Activated naive CD8-positive, alpha-beta T cell treated with anti-CD3 and anti-CD28 coated beads for 36 hours (primary cell): ENCODE measurements around the gene STK40. TPM values are rescaled to one million over a fixed set of nuclear protein-coding genes. Genes with fewer than 3 reads are reported as not detected.

Experiments used
- DNase-seq: peaks from one replicate; pipeline ENCODE4 v3.0.0; 2021
- H3K27ac Mint-ChIP-seq: one replicate; pipeline ENCODE4 v1.8.0; 2022; ENCODE audit warnings: mild to moderate bottlenecking, moderate library complexity, mixed read lengths
- H3K27me3 Mint-ChIP-seq: one replicate; pipeline ENCODE4 v1.8.0; 2022; ENCODE audit warnings: mild to moderate bottlenecking, mixed read lengths
- H3K36me3 Mint-ChIP-seq: one replicate; pipeline ENCODE4 v1.8.0; 2021; ENCODE audit warnings: mild to moderate bottlenecking, mixed read lengths
- H3K4me1 Mint-ChIP-seq: one replicate; pipeline ENCODE4 v1.8.0; 2021; ENCODE audit warnings: mixed read lengths
- H3K4me3 Mint-ChIP-seq: one replicate; pipeline ENCODE4 v1.8.0; 2022; ENCODE audit warnings: mild to moderate bottlenecking, moderate library complexity, mixed read lengths
- H3K9me3 Mint-ChIP-seq: one replicate; pipeline ENCODE4 v1.8.0; 2022; ENCODE audit warnings: mixed read lengths
- total RNA-seq, 2 experiments: library from RNA; stranded (reverse); gene quantifications; one replicate each; pipeline ENCODE4 v1.2.3, GENCODE V29; 2021

The STK40 gene
- total RNA-seq, 2 experiments from 2014 or later: 43.1 to 51.5 TPM

GRCh38 chr1:36346741-36347370, 38.9 kb downstream of the STK40 start:
- Mint-ChIP-seq H3K27ac (peak overlapping the region; percentile 14), H3K36me3 (peaks cover 8% of the 10 kb centered on the region), H3K4me1 (peaks cover 28% of the 10 kb centered on the region), H3K27me3 (no peaks in the 10 kb centered on the region), H3K4me3 (no peak overlapping the region), H3K9me3 (no peaks in the 10 kb centered on the region)
- no peak for DNase-seq

- DNase-seq: no peak
- peaks cover 10% of the 10 kb centered on the region for H3K36me3 Mint-ChIP-seq
- H3K27ac Mint-ChIP-seq: no peak overlapping the region
- H3K9me3 Mint-ChIP-seq: no peaks in the 10 kb centered on the region
- peaks cover 13% of the 10 kb centered on the region for H3K4me1 Mint-ChIP-seq
- H3K27me3 Mint-ChIP-seq: no peaks in the 10 kb centered on the region
- no peak overlapping the region for H3K4me3 Mint-ChIP-seq
Observed at GRCh38 chr1:36345353-36345752, 40.4 kb downstream of the STK40 start.

- Mint-ChIP-seq H3K27me3 (no peaks in the 10 kb centered on the region), H3K9me3 (no peaks in the 10 kb centered on the region), H3K4me1 (peaks cover 9% of the 10 kb centered on the region), H3K4me3 (no peak overlapping the region), H3K36me3 (peaks cover 11% of the 10 kb centered on the region), H3K27ac (no peak overlapping the region)
- no peak for DNase-seq
Observed at GRCh38 chr1:36344395-36344680, 41.4 kb downstream of the STK40 start.

- Mint-ChIP-seq H3K36me3 (peaks cover 11% of the 10 kb centered on the region), H3K27ac (no peak overlapping the region)
Observed at GRCh38 chr1:36343651-36344394, 41.9 kb downstream of the STK40 start.

GRCh38 chr1:36342426-36343185, 43.1 kb downstream of the STK40 start:
- no peaks in the 10 kb centered on the region for H3K9me3 Mint-ChIP-seq
- peaks cover 7% of the 10 kb centered on the region for H3K36me3 Mint-ChIP-seq
- H3K27me3 Mint-ChIP-seq: no peaks in the 10 kb centered on the region
- peaks cover 6% of the 10 kb centered on the region for H3K4me1 Mint-ChIP-seq
- DNase-seq: peak; percentile 55
- H3K4me3 Mint-ChIP-seq: no peak overlapping the region
- H3K27ac Mint-ChIP-seq: no peak overlapping the region

More at GRCh38 chr1:36343651-36344394, 41.9 kb downstream of the STK40 start:
- Mint-ChIP-seq H3K9me3 (no peaks in the 10 kb centered on the region), H3K4me3 (no peak overlapping the region), H3K27me3 (no peaks in the 10 kb centered on the region), H3K4me1 (peaks cover 6% of the 10 kb centered on the region)
- no peak for DNase-seq

DNA sequence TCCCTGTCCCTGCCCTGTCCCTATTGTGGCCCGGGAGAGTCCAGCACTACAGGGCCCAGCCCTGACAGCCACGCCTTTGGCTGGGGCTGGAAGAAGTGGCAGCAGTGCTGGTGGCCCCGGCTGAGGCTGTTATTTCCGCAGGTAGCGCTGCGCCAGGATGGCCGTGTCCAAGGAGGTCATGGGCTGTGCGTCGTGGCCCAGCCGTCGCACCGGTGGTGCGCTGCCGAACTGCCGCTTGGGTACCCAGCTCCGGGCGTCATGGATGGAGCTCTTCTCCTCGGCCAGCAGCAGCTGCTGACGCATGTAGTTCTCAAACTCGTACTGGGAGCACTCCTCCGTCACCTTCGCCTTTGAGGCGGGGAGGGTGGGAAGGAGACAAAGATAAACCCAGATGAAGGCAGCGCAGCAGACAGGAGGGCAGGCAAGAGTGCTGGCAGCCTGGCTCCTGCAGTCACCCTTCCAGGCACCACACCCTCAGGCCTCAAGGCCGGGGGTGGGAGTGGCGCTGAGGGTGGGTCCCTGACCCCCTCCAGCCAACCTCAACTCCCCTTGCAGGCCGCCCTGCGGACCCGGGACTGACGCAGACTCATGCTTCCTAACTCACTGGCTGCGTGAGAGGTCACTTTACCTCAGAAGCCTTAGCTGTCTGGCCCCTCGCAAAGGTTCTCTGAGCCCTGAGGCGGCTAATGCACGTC, 44.0 kb downstream of the STK40 start:
- no peak for DNase-seq
- H3K36me3 Mint-ChIP-seq: peaks cover 2% of the 10 kb centered on the region
- H3K4me3 Mint-ChIP-seq: no peak overlapping the region

GRCh38 chr1:36339615-36340014, 46.1 kb downstream of the STK40 start:
- no peak overlapping the region for H3K4me3 Mint-ChIP-seq
- H3K27ac Mint-ChIP-seq: no peak overlapping the region
- no peaks in the 10 kb centered on the region for H3K27me3 Mint-ChIP-seq
- DNase-seq: no peak
- peaks cover 2% of the 10 kb centered on the region for H3K36me3 Mint-ChIP-seq
- H3K4me1 Mint-ChIP-seq: peaks cover 6% of the 10 kb centered on the region
- H3K9me3 Mint-ChIP-seq: no peaks in the 10 kb centered on the region

More for the DNA sequence above, 44.0 kb downstream of the STK40 start:
- Mint-ChIP-seq H3K27me3 (no peaks in the 10 kb centered on the region), H3K4me1 (peaks cover 6% of the 10 kb centered on the region), H3K9me3 (no peaks in the 10 kb centered on the region), H3K27ac (no peak overlapping the region)

DNA sequence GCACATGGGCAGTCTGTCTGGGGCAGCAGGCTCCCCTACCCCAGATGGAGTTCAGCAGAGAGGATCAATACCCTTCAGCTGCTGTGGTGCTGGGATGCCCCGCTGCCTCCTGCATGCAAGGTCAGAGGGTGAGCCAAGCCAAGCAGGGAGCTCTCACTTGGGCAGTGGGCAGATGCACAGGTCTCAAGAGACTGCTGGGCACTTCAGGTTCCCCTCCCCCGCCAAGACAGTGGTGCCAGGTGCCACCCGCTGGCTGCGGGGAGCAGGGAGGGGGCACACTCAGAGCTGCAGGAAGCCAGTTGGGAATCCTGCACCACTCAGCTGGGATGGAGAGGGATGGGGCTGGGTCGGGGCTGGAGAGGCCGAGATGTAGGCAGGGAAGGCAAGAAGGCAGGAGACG, 46.5 kb downstream of the STK40 start:
- no peak for DNase-seq
- peaks cover 2% of the 10 kb centered on the region for H3K36me3 Mint-ChIP-seq
- H3K4me3 Mint-ChIP-seq: no peak overlapping the region
- no peaks in the 10 kb centered on the region for H3K9me3 Mint-ChIP-seq
- no peaks in the 10 kb centered on the region for H3K27me3 Mint-ChIP-seq
- peaks cover 6% of the 10 kb centered on the region for H3K4me1 Mint-ChIP-seq
- no peak overlapping the region for H3K27ac Mint-ChIP-seq

DNA sequence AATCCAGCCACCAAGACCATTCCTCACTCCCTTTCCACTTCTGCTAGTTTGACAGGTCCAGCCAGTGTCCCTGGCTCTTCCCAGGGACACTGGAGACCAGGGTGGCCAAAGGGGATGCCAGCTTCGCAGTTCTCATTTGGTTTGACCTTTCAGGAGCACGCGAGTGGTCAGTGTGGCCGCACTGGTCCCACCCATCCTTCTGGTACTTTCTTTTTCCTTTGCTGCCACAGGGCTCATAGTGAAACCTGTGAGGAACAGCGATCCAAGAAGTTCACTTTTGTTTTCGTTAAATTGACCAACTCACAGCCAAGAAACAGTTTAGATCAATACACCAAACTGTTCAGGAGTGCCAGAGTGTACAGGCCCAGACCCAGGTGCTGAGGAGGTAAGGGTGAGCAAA, 47.9 kb downstream of the STK40 start:
- Mint-ChIP-seq H3K27ac (no peak overlapping the region), H3K27me3 (no peaks in the 10 kb centered on the region), H3K4me1 (peaks cover 1% of the 10 kb centered on the region), H3K4me3 (no peak overlapping the region), H3K9me3 (no peaks in the 10 kb centered on the region), H3K36me3 (peaks cover 2% of the 10 kb centered on the region)
- DNase-seq: no peak

- H3K36me3 Mint-ChIP-seq: no peaks in the 10 kb centered on the region
- H3K27ac Mint-ChIP-seq: no peak overlapping the region
- no peaks in the 10 kb centered on the region for H3K4me1 Mint-ChIP-seq
- H3K27me3 Mint-ChIP-seq: peaks cover 15% of the 10 kb centered on the region
- DNase-seq: no peak
- no peak overlapping the region for H3K4me3 Mint-ChIP-seq
- H3K9me3 Mint-ChIP-seq: no peaks in the 10 kb centered on the region
Observed at GRCh38 chr1:36330940-36331339, 54.8 kb downstream of the STK40 start.

DNA sequence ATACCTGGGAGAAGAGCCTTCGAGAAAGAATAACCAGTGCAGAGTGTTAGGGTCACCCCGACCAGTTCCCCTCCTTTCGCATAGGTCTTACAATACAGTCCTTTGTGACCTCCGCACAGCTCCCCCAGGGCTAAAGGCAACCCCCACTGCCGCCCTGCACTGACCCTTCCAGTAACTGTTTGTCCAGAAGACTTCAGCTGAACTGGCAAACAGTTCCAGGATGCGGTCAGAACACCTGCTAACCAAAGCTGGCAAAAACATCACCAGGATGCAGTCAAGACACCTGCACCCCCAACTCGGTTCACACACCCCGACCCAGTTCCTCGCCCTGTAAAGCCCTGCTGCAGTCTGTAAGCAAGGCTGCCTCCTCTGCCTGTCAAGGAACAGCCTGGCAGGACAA, 55.9 kb downstream of the STK40 start:
- no peak for DNase-seq
- H3K4me3 Mint-ChIP-seq: no peak overlapping the region
- no peaks in the 10 kb centered on the region for H3K4me1 Mint-ChIP-seq
- no peak overlapping the region for H3K27ac Mint-ChIP-seq
- H3K36me3 Mint-ChIP-seq: no peaks in the 10 kb centered on the region
- H3K27me3 Mint-ChIP-seq: peaks cover 18% of the 10 kb centered on the region
- H3K9me3 Mint-ChIP-seq: no peaks in the 10 kb centered on the region

DNA sequence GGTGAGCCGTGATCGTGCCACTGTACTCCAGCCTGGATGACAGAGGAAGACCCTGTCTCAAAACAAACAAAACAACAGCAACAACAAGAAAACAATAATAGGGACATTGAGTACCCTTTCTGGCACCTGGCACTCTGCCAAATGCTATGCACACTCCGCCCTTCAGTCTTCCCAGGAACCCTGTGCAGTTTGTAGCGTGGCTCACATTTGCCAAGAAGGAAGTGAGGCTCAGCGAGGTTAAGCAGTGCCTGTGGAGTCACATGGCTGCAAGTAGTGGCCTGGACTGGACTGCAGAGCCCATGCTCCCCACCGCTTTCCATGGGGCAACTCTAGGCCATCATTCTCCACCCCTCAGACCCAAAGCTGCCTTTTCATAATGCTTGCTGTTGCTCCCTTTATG, 57.0 kb downstream of the STK40 start:
- Mint-ChIP-seq H3K27ac (no peak overlapping the region), H3K4me1 (peaks cover 9% of the 10 kb centered on the region), H3K4me3 (no peak overlapping the region), H3K9me3 (no peaks in the 10 kb centered on the region), H3K36me3 (no peaks in the 10 kb centered on the region), H3K27me3 (peaks cover 23% of the 10 kb centered on the region)
- no peak for DNase-seq

- Mint-ChIP-seq H3K27me3 (peaks cover 23% of the 10 kb centered on the region), H3K9me3 (no peaks in the 10 kb centered on the region), H3K36me3 (no peaks in the 10 kb centered on the region), H3K4me3 (no peak overlapping the region), H3K4me1 (peaks cover 10% of the 10 kb centered on the region), H3K27ac (no peak overlapping the region)
- no peak for DNase-seq
Observed at GRCh38 chr1:36328088-36328480, 57.6 kb downstream of the STK40 start.

GRCh38 chr1:36327421-36328087, 58.2 kb downstream of the STK40 start:
- no peak overlapping the region for H3K4me3 Mint-ChIP-seq
- H3K36me3 Mint-ChIP-seq: no peaks in the 10 kb centered on the region
- H3K27me3 Mint-ChIP-seq: peaks cover 23% of the 10 kb centered on the region
- peaks cover 10% of the 10 kb centered on the region for H3K4me1 Mint-ChIP-seq
- DNase-seq: no peak
- H3K27ac Mint-ChIP-seq: no peak overlapping the region
- no peaks in the 10 kb centered on the region for H3K9me3 Mint-ChIP-seq

- H3K27ac Mint-ChIP-seq: peak overlapping the region; percentile 6
- H3K36me3 Mint-ChIP-seq: peaks cover under 1% of the 10 kb centered on the region
- peaks cover 23% of the 10 kb centered on the region for H3K27me3 Mint-ChIP-seq
- no peak for DNase-seq
- H3K4me1 Mint-ChIP-seq: peaks cover 13% of the 10 kb centered on the region
- no peaks in the 10 kb centered on the region for H3K9me3 Mint-ChIP-seq
- H3K4me3 Mint-ChIP-seq: no peak overlapping the region
Observed at GRCh38 chr1:36326499-36326898, 59.2 kb downstream of the STK40 start.
